Skeletal muscle satellite cell (primary cell): ENCODE results near the gene CD151.

Experiments
- H3K27me3 ChIP-seq: 2 replicates; pipeline ENCODE4 v1.7.0; 2013; ENCODE audit warnings: low read length; ENCODE audit not compliant: control insufficient read depth, insufficient read depth
- H3K36me3 ChIP-seq: 2 replicates; pipeline ENCODE4 v1.7.0; 2013; ENCODE audit warnings: mild to moderate bottlenecking, control low read depth, low read length; ENCODE audit not compliant: insufficient read depth
- H3K4me1 ChIP-seq: 2 replicates; pipeline ENCODE4 v1.7.0; 2013; ENCODE audit warnings: low read length; ENCODE audit not compliant: control insufficient read depth, insufficient read depth
- H3K4me2 ChIP-seq: 2 replicates; pipeline ENCODE4 v1.7.0; 2013; ENCODE audit warnings: mild to moderate bottlenecking, low read length
- H3K4me3 ChIP-seq: 2 replicates; pipeline ENCODE4 v1.7.0; 2013; ENCODE audit warnings: low read length
- H3K9ac ChIP-seq: 2 replicates; pipeline ENCODE4 v1.7.0; 2013; ENCODE audit warnings: mild to moderate bottlenecking, low read depth, low read length, moderate library complexity
- H3K9me3 ChIP-seq: replicated peaks from 2 replicates; pipeline ENCODE4 v1.7.0; 2013; ENCODE audit warnings: mild to moderate bottlenecking, control low read depth, low read length

CD151 gene

GRCh38 chr11:810040-810567, 22.6 kb upstream of the CD151 start:
- H3K4me1 ChIP-seq = peaks cover 25% of the 10 kb centered on the region
- peaks cover 36% of the 10 kb centered on the region for H3K36me3 ChIP-seq
- H3K9ac ChIP-seq = peak overlapping the region; percentile 93
- H3K4me2 ChIP-seq = peak overlapping the region; percentile 98
- no peaks in the 10 kb centered on the region for H3K27me3 ChIP-seq
- H3K4me3 ChIP-seq = peak overlapping the region; percentile 79
- no peaks in the 10 kb centered on the region for H3K9me3 ChIP-seq

DNA sequence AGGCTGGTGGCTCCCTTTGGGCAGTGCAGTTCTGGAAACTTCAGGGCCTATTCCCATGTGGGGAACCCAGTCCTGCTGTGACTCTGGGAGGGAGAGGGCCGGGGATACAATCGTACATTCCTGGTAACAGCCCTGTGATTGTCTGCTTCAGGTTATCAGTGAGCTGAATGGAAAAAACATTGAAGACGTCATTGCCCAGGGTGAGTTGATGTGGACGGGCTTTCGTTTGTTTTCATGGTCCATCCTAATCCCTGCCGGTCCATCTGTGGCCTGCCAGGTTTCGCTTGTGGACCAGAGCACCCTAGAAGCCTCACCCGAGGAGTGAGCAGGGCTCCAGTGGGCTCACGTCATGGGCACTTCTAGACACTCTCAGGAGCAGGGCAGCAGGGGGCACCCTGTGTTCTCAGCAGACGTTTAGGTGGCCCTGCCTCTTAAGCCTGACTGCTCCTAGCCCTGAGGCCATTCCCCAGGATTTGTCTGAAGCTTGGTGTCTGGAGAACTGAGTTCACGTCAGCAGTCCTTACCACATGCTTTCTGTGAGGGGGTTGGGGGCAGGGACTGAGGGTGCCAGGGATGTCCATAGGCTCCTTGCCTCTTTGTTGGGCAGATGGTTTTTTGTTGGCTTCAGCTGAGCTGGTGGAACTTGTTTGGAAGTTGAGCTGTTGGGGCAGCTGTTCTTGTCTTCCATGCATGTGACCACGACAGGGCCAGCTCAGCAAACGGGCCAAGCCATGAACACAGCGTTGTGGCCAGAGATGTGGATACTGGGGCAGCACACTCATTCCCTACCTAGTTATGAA, 21.1 kb upstream of the CD151 start:
- H3K4me3 ChIP-seq = peak overlapping the region; percentile 79
- peak overlapping the region; percentile 93 for H3K9ac ChIP-seq
- H3K36me3 ChIP-seq = peaks cover 36% of the 10 kb centered on the region
- H3K4me1 ChIP-seq = peaks cover 21% of the 10 kb centered on the region
- H3K4me2 ChIP-seq = peak overlapping the region; percentile 98
- H3K27me3 ChIP-seq = no peaks in the 10 kb centered on the region
- no peaks in the 10 kb centered on the region for H3K9me3 ChIP-seq

DNA sequence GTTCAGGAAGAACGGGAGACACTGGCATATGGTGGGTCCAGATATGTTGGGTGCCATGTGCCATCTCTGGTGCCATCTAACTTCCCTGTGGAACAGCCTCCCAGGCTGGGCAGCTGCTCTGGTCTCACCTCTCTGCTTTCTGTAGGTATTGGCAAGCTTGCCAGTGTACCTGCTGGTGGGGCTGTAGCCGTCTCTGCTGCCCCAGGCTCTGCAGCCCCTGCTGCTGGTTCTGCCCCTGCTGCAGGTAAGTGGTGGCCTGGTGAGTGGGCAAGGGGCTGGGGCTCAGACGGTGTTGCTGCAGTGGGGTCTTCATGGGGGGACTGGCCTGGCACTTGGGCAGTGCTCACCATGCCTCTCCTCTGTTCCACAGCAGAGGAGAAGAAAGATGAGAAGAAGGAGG, 20.4 kb upstream of the CD151 start:
- Histone ChIP-seq H3K27me3 (no peaks in the 10 kb centered on the region), H3K9ac (peak overlapping the region; percentile 93), H3K4me3 (peak overlapping the region; percentile 79), H3K4me2 (peak overlapping the region; percentile 98), H3K4me1 (peaks cover 21% of the 10 kb centered on the region), H3K9me3 (no peaks in the 10 kb centered on the region), H3K36me3 (peaks cover 36% of the 10 kb centered on the region)

GRCh38 chr11:813072-813455, 19.7 kb upstream of the CD151 start:
- H3K9ac ChIP-seq = no peak overlapping the region
- no peaks in the 10 kb centered on the region for H3K9me3 ChIP-seq
- peaks cover 21% of the 10 kb centered on the region for H3K4me1 ChIP-seq
- H3K4me2 ChIP-seq = no peak overlapping the region
- peaks cover 36% of the 10 kb centered on the region for H3K36me3 ChIP-seq
- H3K27me3 ChIP-seq = no peaks in the 10 kb centered on the region
- no peak overlapping the region for H3K4me3 ChIP-seq

DNA sequence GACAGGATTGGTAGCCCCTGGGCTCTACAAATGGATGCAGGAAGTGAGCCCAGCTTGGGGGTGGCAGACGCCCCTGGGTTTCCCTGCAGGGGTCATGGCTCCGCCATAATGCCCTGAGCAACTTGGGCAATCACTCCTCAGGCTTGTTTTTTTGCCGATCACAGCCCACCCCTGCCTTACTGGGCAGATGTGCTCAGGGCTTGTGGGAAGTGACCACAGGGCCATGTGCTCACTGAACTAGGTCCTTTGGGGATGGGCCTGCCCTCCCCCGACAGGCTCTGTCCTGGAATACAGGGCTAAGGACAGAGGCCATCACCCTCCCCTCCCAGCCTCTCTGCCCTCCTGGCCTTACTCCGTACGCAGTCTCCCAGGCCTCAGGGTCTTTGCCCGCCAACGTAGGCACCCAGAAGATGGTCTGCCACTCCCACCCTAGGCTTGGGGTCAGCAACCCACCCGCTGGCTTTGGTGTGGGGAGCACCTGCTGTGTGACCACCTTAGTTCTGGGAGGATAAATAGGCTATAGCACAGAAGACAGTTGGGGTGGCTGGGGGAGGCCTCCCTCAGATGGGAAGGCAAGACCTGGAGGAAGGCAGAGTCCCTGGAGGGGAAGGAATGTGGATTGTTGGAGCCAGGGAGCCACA, 19.2 kb upstream of the CD151 start:
- peaks cover 21% of the 10 kb centered on the region for H3K4me1 ChIP-seq
- no peaks in the 10 kb centered on the region for H3K27me3 ChIP-seq
- peaks cover 36% of the 10 kb centered on the region for H3K36me3 ChIP-seq
- H3K4me3 ChIP-seq = no peak overlapping the region
- H3K4me2 ChIP-seq = no peak overlapping the region
- no peak overlapping the region for H3K9ac ChIP-seq
- no peaks in the 10 kb centered on the region for H3K9me3 ChIP-seq

GRCh38 chr11:815675-816432, 16.9 kb upstream of the CD151 start:
- Histone ChIP-seq H3K4me1 (peaks cover 31% of the 10 kb centered on the region), H3K4me2 (no peak overlapping the region), H3K27me3 (no peaks in the 10 kb centered on the region), H3K9me3 (no peaks in the 10 kb centered on the region), H3K9ac (no peak overlapping the region), H3K36me3 (peaks cover 33% of the 10 kb centered on the region), H3K4me3 (no peak overlapping the region)

GRCh38 chr11:816433-816779, 16.3 kb upstream of the CD151 start:
- Histone ChIP-seq H3K9me3 (no peaks in the 10 kb centered on the region), H3K27me3 (no peaks in the 10 kb centered on the region), H3K4me3 (no peak overlapping the region), H3K4me2 (no peak overlapping the region), H3K4me1 (peaks cover 31% of the 10 kb centered on the region), H3K36me3 (peaks cover 28% of the 10 kb centered on the region), H3K9ac (no peak overlapping the region)

DNA sequence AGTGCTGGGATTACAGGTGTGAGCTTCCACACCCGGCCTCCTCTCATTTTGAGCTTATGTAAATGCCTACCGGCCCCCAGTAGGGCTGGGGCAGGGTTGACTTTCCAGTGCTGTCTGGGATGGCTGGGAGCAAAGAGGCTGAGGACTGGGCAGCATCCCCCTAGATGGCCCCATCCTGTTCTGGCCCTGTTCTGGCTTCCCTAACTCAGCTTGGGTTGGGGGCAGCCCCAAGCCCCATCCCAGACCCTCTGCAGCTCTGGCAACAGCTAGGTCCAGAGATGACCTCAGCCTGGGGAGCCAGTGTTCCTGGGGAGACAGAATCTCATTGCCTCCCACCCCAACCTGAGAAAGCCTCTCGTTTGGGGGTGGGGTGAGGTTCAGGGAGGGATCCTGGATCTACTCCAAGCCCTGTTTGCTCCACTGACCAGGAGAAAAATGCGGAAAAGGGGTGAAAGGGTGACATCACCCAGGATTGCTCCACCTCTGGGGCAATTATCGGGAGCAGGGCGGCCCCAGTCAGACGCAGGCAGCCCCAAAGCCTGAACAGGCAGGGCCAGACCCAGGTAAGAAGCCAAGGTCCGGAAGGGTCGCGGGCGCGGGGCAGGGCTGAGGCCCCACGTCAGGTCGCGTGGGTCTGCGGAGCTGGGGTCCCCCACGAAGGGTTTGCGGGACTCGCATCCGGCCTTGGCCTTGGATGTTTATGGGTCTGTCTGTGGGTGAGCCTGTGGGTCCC, 14.2 kb upstream of the CD151 start, which contains the start of gene PNPLA2:
Gene PNPLA2 (plus strand): TSS at position 519 of the 733 bp plus-strand sequence. CDS start 805 bp downstream, outside the sequence.
- H3K36me3 ChIP-seq = peaks cover 18% of the 10 kb centered on the region
- H3K4me2 ChIP-seq = peak within 1 kb of the TSS; percentile 99
- peak within 1 kb of the TSS; percentile 97 for H3K4me3 ChIP-seq
- peak within 1 kb of the TSS; percentile 96 for H3K9ac ChIP-seq
- H3K9me3 ChIP-seq = no peaks in the 10 kb centered on the region
- H3K27me3 ChIP-seq = no peaks in the 10 kb centered on the region
- H3K4me1 ChIP-seq = peaks cover 33% of the 10 kb centered on the region

DNA sequence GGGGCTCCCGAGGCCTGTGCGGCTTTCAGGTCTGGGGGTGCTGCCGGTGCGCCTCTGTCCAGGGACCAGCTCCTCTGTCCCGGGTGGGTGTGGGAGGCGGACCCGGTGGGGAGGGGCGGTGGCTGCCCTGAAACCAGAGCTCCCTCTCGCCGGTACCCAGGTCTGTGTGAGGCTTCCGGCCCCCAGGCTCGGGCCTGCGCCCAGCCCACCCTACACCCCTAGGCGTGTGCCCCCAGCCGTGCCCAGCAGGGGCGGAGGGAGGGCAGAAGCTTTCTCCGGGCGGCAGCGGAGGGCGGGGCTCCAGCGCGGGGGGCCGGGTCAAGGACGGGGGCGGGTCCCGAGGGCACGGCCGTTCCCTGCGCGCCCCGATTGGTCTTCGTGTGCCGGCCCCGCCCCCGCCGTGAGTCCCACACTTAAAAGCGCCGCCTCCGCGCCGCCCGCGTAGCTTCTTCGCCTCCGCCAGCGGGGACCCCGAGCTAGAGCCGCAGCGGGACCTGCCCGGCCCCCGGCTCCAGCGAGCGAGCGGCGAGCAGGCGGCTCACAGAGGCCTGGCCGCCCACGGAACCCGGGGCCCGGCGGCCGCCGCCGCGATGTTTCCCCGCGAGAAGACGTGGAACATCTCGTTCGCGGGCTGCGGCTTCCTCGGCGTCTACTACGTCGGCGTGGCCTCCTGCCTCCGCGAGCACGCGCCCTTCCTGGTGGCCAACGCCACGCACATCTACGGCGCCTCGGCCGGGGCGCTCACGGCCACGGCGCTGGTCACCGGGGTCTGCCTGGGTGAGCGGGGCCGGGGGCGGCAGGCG, 13.4 kb upstream of the CD151 start:
- Histone ChIP-seq H3K4me2 (peak overlapping the region; percentile 99), H3K36me3 (peaks cover 19% of the 10 kb centered on the region), H3K9ac (peak overlapping the region; percentile 96), H3K4me3 (peak overlapping the region; percentile 97), H3K27me3 (no peaks in the 10 kb centered on the region), H3K9me3 (no peaks in the 10 kb centered on the region), H3K4me1 (peaks cover 35% of the 10 kb centered on the region)

DNA sequence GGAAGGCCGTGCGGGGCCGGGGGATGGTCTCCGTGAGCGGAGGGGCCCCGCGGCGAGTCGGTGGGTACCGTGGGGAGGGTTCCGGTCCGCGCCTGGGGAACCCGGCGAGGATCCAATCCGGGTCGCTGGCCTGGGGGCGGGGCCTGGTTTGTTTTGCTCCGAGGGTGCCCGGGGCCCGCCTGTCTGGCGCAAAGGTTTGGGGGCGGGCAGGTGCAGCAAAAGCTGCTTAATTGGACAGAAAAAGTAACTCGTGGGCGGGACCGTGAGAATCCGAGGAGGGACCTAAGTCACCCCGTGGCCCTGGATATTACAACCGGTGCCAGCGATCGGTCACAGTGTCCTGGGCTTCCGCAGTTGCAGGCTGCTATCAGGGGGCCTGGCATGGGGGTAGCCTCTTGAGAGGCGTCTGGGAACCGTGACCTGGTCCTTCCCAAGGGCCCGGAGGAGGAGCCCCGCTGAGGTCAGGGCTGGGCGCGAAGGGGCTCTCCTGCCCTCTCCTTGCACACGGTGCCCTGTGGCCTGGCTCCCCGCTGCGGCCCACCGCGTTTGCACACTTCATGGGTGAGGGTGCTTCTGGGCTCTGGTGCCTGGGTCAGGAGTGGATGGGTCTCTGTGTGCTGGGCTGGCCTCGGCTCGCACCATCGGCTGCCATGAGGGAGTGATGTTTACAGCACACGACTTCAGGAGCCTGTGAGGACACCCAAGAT, 12.7 kb upstream of the CD151 start:
- Histone ChIP-seq H3K36me3 (peaks cover 26% of the 10 kb centered on the region), H3K9ac (peak overlapping the region; percentile 96), H3K9me3 (no peaks in the 10 kb centered on the region), H3K27me3 (no peaks in the 10 kb centered on the region), H3K4me2 (peak overlapping the region; percentile 99), H3K4me1 (peaks cover 41% of the 10 kb centered on the region), H3K4me3 (peak overlapping the region; percentile 97)
